Liver (tissue), 9 donors: ENCODE measurements around the gene LSG1. TPM values are rescaled to one million over a fixed set of nuclear protein-coding genes. Genes with fewer than 3 reads are reported as not detected.

Experiments
- DNase-seq: peaks from one replicate; pipeline ENCODE4 v3.0.0-alpha.2; 2017; ENCODE audit warnings: low spot score
- H3K27ac ChIP-seq, 2 donors: one replicate each; pipeline ENCODE4 v1.7.0; 2013; ENCODE audit warnings: inconsistent platforms in 2 of 2, low read length in 2 of 2, control low read depth in 1 of 2, low read depth in 1 of 2, mild to moderate bottlenecking in 1 of 2
- H3K27me3 ChIP-seq, 4 donors: one replicate each; pipeline versions ENCODE4 v1.6.1 to v1.7.0; 2013; ENCODE audit warnings: low read length in 3 of 4, inconsistent platforms in 1 of 4, mild to moderate bottlenecking in 1 of 4, moderate library complexity in 1 of 4; ENCODE audit not compliant: control insufficient read depth in 4 of 4, insufficient read depth in 4 of 4
- H3K36me3 ChIP-seq, 4 donors: one replicate each; pipeline versions ENCODE4 v1.6.1 to v1.7.0; 2013; ENCODE audit warnings: low read length in 3 of 4, mild to moderate bottlenecking in 3 of 4, low read depth in 1 of 4, moderate library complexity in 1 of 4; ENCODE audit not compliant: control insufficient read depth in 4 of 4, insufficient read depth in 3 of 4
- H3K4me1 ChIP-seq, 4 donors: one replicate each; pipeline versions ENCODE4 v1.6.1 to v1.7.0; 2013; ENCODE audit warnings: low read length in 3 of 4, mild to moderate bottlenecking in 3 of 4, moderate library complexity in 1 of 4; ENCODE audit not compliant: control insufficient read depth in 4 of 4, insufficient read depth in 4 of 4
- H3K4me3 ChIP-seq, 3 donors: one replicate each; pipeline versions ENCODE4 v1.6.1 to v1.7.0; 2013; ENCODE audit warnings: low read length in 3 of 3, control low read depth in 1 of 3, low read depth in 1 of 3, mild to moderate bottlenecking in 1 of 3
- H3K9ac ChIP-seq, 2 donors: one replicate each; pipeline ENCODE4 v1.7.0; 2013; ENCODE audit warnings: low read length in 2 of 2, mild to moderate bottlenecking in 2 of 2, moderate library complexity in 2 of 2, control low read depth in 1 of 2, low read depth in 1 of 2
- H3K9me3 ChIP-seq, 4 donors: one replicate each; pipeline versions ENCODE4 v1.6.1 to v1.7.0; 2013; ENCODE audit warnings: low read length in 3 of 4; ENCODE audit not compliant: control insufficient read depth in 4 of 4
- CTCF ChIP-seq: fragments of 150-350 bp; IDR thresholded peaks from 2 replicates; pipeline ENCODE4 v1.5.1; 2017; ENCODE audit warnings: improper control_type of control experiment, low read depth, low read length; ENCODE audit not compliant: missing input control
- EGR1 ChIP-seq, 2 donors: IDR thresholded peaks; 2 replicates each; pipeline ENCODE4 v1.6.1; 2016 to 2018; ENCODE audit warnings: antibody characterized with exemption in 2 of 2, low read depth in 2 of 2
- FOXA1 ChIP-seq: IDR thresholded peaks from 2 replicates; pipeline ENCODE4 v1.6.1; 2016; ENCODE audit warnings: antibody characterized with exemption
- FOXA2 ChIP-seq: IDR thresholded peaks from 2 replicates; pipeline ENCODE4 v1.6.1; 2016; ENCODE audit warnings: antibody characterized with exemption
- GABPA ChIP-seq, 2 donors: IDR thresholded peaks in 1 of 2; conservative IDR thresholded peaks in 1 of 2; 2 replicates each; pipeline ENCODE4 v1.6.1; 2016; ENCODE audit warnings: antibody characterized with exemption in 2 of 2, mild to moderate bottlenecking in 1 of 2, moderate library complexity in 1 of 2
- HNF4A ChIP-seq, 2 donors: conservative IDR thresholded peaks; 2 replicates each; pipeline ENCODE4 v1.6.1; 2016; ENCODE audit warnings: antibody characterized with exemption in 2 of 2, mild to moderate bottlenecking in 2 of 2
- HNF4G ChIP-seq: IDR thresholded peaks from 2 replicates; pipeline ENCODE4 v1.6.1; 2016; ENCODE audit warnings: antibody characterized with exemption
- JUND ChIP-seq, 2 donors: IDR thresholded peaks; 2 replicates each; pipeline ENCODE4 v1.6.1; 2016; ENCODE audit warnings: antibody characterized with exemption in 2 of 2
- MAX ChIP-seq: IDR thresholded peaks from 2 replicates; pipeline ENCODE4 v1.6.1; 2016; ENCODE audit warnings: antibody characterized with exemption
- NR2F2 ChIP-seq: IDR thresholded peaks from 2 replicates; pipeline ENCODE4 v1.6.1; 2016; ENCODE audit warnings: antibody characterized with exemption
- RAD21 ChIP-seq, 2 donors: IDR thresholded peaks; 2 replicates each; pipeline ENCODE4 v1.6.1; 2016; ENCODE audit warnings: antibody characterized with exemption in 2 of 2, mild to moderate bottlenecking in 2 of 2
- REST ChIP-seq: IDR thresholded peaks from 2 replicates; pipeline ENCODE4 v1.6.1; 2016; ENCODE audit warnings: antibody characterized with exemption, mild to moderate bottlenecking
- RXRA ChIP-seq, 2 donors: IDR thresholded peaks; 2 replicates each; pipeline ENCODE4 v1.6.1; 2017 to 2018; ENCODE audit warnings: antibody characterized with exemption in 2 of 2, mild to moderate bottlenecking in 1 of 2
- SP1 ChIP-seq: IDR thresholded peaks from 2 replicates; pipeline ENCODE4 v1.6.1; 2018; ENCODE audit warnings: antibody characterized with exemption, mild to moderate bottlenecking
- TAF1 ChIP-seq: conservative IDR thresholded peaks from 2 replicates; pipeline ENCODE4 v1.6.1; 2016; ENCODE audit warnings: antibody characterized with exemption, mild to moderate bottlenecking
- YY1 ChIP-seq: IDR thresholded peaks from 2 replicates; pipeline ENCODE4 v1.6.1; 2016; ENCODE audit warnings: antibody characterized with exemption, mild to moderate bottlenecking
- ZBTB33 ChIP-seq: IDR thresholded peaks from 2 replicates; pipeline ENCODE4 v1.6.1; 2016; ENCODE audit warnings: antibody characterized with exemption
- WGBS: extraction: QIAGEN DNeasy Blood & Tissue Kit; methylation state at CpG from one replicate; pipeline ENCODE4 v1.1.7; 2013; 5-methylcytosine and 5-hydroxymethylcytosine counted together
- polyA plus RNA-seq, 2 donors: library from polyadenylated mRNA; stranded (reverse) in 1 of 2; unstranded in 1 of 2; fragments of 200-250 nt in 1 of 2; fragments of >200 nt in 1 of 2; fragmentation: Nextera tagmentation in 1 of 2; extraction: Ambion mirVana in 1 of 2; gene quantifications; one replicate each; pipeline versions ENCODE4 v1.2.1 to v1.2.3, GENCODE V29; 2013 to 2015
- total RNA-seq, 2 donors: library from RNA; depleted of rRNA; stranded (reverse); fragments of >200 nt; gene quantifications; one replicate each; pipeline ENCODE4 v1.2.3, GENCODE V29; 2014
- donor health status: healthy.
- donor health status: healthy.
- donor health status: healthy.
- donor health status: healthy.
- donor health status: healthy.

The LSG1 gene
- total and polyA plus RNA-seq, 4 donors: 13.6 to 38.5 (median 22.1) TPM

- TF ChIP-seq HNF4G (no peak), RAD21 (IDR thresholded peaks at IDR 0.05) (peak in 1 of 2 donors; percentile 7), MAX (no peak), ZBTB33 (no peak)
- Histone ChIP-seq H3K27me3 (no peaks in the 10 kb centered on the region), H3K9ac (no peak overlapping the region), H3K4me1 (no peaks in the 10 kb centered on the region), H3K9me3 (no peaks in the 10 kb centered on the region), H3K36me3 (no peaks in the 10 kb centered on the region), H3K27ac (no peak overlapping the region), H3K4me3 (no peak overlapping the region)
- 77% methylated on average over 10 of the region's 10 CpGs for WGBS
- DNase-seq: no peak
These were observed 69.3 kb downstream of the LSG1 start for GRCh38 chr3:194602669-194603171.

GRCh38 chr3:194598771-194599557 lies 73.0 kb downstream of the LSG1 start:
- no peak for DNase-seq
- H3K9ac ChIP-seq: no peak overlapping the region
- no peaks in the 10 kb centered on the region for H3K36me3 ChIP-seq
- no peaks in the 10 kb centered on the region for H3K9me3 ChIP-seq
- no peaks in the 10 kb centered on the region for H3K27me3 ChIP-seq
- TF ChIP-seq YY1 (no peak), JUND (IDR thresholded peaks at IDR 0.05) (no peak), ZBTB33 (no peak), MAX (no peak), EGR1 (IDR thresholded peaks at IDR 0.05; ENCODE audit: low read depth in 2 of 2) (no peak), NR2F2 (no peak), HNF4A (conservative IDR thresholded peaks at IDR 0.05) (no peak), TAF1 (no peak), REST (no peak), RAD21 (IDR thresholded peaks at IDR 0.05) (no peak), FOXA1 (no peak), HNF4G (no peak), FOXA2 (no peak), RXRA (IDR thresholded peaks at IDR 0.05) (no peak), SP1 (no peak), CTCF (no peak), GABPA (IDR thresholded peaks at IDR 0.05 in 1 of 2, conservative IDR thresholded peaks at IDR 0.05 in 1 of 2) (no peak)
- no peak overlapping the region for H3K27ac ChIP-seq
- H3K4me3 ChIP-seq: no peak overlapping the region
- 89% methylated on average over 25 of the region's 25 CpGs for WGBS
- peaks cover 0 to 4% (median 0%) of the 10 kb centered on the region in 4 donors for H3K4me1 ChIP-seq
